Activated T-helper 1 cell treated with anti-CD3 and anti-CD28 coated beads, Interleukin-2, amount 50 U/mL, for 16 hours (primary cell): Measurements from ENCODE around the gene PTF1A.

Experiments
- DNase-seq, 2 donors: peaks; one replicate each; pipeline ENCODE4 v3.0.0-alpha.2; 2020; ENCODE audit warnings: low read depth in 1 of 2, low spot score in 1 of 2

The PTF1A gene

GRCh38 chr10:23191764-23192711 lies at the start of gene PTF1A:
PTF1A (plus strand) TSS chr10:23192312; CDS start chr10:23192531, 219 bp downstream.
- DNase-seq, result no peak

- DNase-seq, result no peak
Measured at GRCh38 chr10:23146258-23146657, 45.9 kb upstream of the PTF1A start.

GRCh38 chr10:23147035-23147434 lies 45.1 kb upstream of the PTF1A start:
- DNase-seq, result no peak

DNA sequence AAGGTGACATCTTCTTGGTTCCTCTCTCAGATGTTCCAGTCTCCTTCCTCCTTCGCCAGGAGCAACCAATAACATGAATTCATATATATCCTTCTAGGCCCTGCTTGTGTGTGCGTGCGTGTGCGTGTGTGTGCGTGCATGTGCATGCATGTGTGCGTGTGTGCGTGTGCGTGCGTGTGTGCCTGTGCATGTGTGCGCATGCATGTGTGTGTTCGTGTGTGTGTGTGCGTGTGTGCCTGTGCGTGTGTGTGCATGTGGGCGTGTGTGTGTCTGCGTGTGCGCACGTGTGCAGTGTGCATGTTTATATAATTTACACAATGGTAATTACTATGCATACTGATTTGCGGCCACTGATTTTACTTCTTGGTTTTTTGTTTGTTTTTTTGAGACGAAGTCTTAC lies 43.9 kb upstream of the PTF1A start:
- no peak for DNase-seq

GRCh38 chr10:23150091-23150490 lies 42.0 kb upstream of the PTF1A start:
- no peak for DNase-seq

DNA sequence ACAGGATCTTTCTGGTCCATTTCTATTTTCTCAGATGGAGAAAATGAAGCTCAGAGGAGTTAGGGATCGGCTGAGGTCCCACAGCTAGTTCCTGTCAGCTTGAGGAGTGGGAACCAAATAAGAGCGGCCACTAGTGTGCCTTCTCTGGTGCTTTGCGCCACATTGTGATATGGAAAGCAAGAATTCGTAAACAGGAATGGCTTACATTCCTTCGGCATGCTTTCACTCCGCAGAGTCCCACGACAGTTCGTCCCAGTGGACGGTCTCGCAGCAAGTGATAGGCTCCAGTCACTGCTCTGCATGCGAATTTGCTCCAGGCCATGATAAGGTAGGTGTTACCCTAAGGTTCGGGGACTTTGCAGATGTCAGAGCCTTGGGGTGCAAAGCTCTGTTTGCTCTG lies 41.5 kb upstream of the PTF1A start:
- no peak for DNase-seq

DNA sequence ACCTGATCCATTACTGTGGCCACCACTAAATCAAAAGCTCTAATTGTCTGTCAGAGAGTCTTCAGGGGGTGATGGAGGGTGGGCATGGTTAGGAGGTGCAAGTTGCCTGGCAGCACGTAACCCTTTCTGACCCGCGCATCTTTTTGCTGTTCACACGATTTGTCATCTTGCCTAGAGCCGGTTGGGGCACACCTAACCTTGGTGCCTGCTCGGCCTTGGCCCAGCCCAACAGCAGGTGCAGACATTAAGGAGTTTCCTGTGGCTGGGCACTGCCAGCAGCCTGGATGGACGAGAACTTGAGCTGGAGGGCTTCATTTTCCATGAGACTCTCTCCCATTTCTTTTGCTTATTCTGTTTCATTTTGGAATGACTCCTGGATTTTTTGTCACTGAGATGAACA lies 41.0 kb upstream of the PTF1A start:
- no peak for DNase-seq

DNA sequence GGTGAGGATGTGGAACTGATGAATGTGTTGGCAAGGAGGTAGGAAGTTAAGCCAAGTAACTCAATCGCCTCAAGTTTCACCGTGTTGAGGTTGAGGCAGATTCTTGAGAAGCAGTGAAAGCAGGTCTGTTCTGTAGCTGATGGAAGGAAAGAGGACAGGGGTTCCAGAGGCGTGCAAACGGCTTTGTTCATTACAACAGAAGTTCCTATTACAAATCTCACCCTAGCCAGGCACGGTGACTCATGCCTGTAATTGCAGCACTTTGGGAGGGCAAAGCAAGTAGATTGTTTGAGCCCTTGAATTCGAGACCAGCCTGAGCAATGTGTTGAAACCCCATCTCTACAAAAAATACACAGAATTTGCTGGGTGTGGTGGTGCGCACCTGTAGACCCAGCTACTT lies 36.9 kb upstream of the PTF1A start:
- DNase-seq, result no peak

- no peak for DNase-seq
Measured at GRCh38 chr10:23156447-23157150, 35.5 kb upstream of the PTF1A start.

- DNase-seq, result no peak
Measured at GRCh38 chr10:23157239-23157681, 34.9 kb upstream of the PTF1A start.

GRCh38 chr10:23157691-23158369 lies 34.3 kb upstream of the PTF1A start:
- no peak for DNase-seq

GRCh38 chr10:23158370-23158769 lies 33.7 kb upstream of the PTF1A start:
- no peak for DNase-seq

GRCh38 chr10:23171232-23171876 lies 20.8 kb upstream of the PTF1A start:
- DNase-seq, result no peak

- no peak for DNase-seq
Measured at GRCh38 chr10:23172429-23173213, 19.5 kb upstream of the PTF1A start.

DNA sequence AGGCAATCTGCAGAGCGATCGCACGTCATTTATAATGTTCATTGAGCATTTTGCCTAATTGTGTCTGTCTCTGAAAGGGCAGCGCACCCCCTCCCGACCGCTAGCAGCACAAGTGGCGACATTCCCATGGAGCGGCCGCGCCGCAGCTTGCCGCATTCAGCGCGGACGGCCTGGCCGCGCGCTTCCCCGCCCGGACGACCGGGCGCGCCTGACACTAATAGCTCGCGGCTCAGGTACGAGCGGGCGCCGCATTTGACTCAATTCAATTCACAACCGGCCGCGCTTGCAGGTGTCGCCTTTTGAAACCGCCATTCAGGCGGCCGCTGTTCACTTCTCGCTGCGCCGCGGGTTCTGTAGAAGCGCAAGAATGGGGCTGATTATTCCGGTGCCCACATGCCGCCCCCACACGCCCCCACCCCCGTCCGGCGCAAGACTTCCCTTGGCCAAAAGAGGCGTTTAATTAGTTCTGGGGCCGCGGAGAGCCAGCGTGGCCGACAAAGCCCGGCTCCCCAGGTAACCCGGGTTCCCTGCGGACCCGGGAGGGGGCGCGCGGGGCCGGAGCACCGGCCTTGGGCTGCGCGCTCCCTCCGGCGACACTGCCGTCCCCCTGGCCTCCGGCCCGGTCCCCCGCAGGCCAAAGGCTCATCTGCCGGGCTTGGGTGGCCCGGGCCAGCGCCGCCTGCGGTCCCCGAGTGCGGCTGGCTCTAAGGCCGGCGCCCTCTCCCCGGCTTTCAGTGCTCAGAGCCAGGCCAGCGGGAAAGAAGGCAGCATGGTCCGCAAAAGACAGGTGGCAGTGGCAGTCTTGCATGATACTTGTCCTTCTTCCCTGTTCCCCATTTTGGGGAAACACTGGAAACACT lies 18.7 kb upstream of the PTF1A start:
- no peak for DNase-seq

- no peak for DNase-seq
Measured at GRCh38 chr10:23174074-23174976, 17.8 kb upstream of the PTF1A start.

DNA sequence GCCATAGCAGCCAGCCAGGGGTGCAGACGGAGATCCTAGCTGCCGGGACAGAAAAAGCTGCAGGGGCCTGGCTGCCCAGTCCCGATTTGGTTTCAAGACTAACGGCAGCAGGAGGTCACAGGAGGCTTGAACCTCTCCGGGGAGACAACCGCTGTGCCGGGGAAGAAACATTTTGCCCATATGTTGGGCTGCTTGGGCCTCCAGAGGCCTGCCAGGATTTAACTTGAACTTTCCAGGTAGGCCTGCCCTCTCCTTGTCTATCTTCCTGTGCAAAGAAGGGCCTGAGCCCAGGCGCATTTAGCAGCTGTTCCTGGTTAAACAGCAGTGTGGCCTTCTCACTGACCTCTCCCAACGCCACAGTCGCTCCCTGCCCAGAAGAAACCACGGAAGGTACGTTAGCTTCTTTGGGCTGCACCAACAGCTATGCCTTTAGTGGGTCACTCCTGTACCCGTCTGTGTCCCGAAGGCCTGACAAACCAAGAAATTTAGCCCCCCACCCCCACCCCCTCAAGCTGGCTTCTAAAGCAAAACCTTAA lies 17.1 kb upstream of the PTF1A start:
- DNase-seq, result no peak

GRCh38 chr10:23186178-23186577 lies 5.9 kb upstream of the PTF1A start:
- no peak for DNase-seq
